ENCODE data around the gene HIF1A.
A peak's percentile ranks its signal among the peaks of the same experiment; 100 is the strongest.
"Not testable (repeated sequence)": the region's sequence is repeated elsewhere in the genome, so short reads cannot be mapped to it uniquely, and the experiment has no call there.

Gene HIF1A

GRCh38 chr14:61694830-61695694 lies at the start of gene HIF1A:
TSS of gene HIF1A (plus strand) at chr14:61695513. CDS start at chr14:61695805, 292 bp downstream.
- peak; percentile 98 for DNase-seq (ENCODE audit: low spot score)

GRCh38 chr14:61646366-61647116 lies 48.8 kb upstream of the HIF1A start:
- no peak for DNase-seq (ENCODE audit: low spot score)

GRCh38 chr14:61647704-61648103 lies 47.6 kb upstream of the HIF1A start:
- DNase-seq (ENCODE audit: low spot score) = no peak

GRCh38 chr14:61648377-61648776 lies 46.9 kb upstream of the HIF1A start:
- no peak for DNase-seq (ENCODE audit: low spot score)

- DNase-seq (ENCODE audit: low spot score) = no peak
Observed at GRCh38 chr14:61649283-61649682, 46.0 kb upstream of the HIF1A start.

GRCh38 chr14:61651355-61651754 lies 44.0 kb upstream of the HIF1A start:
- DNase-seq (ENCODE audit: low spot score) = no peak

- DNase-seq (ENCODE audit: low spot score) = no peak
Observed at GRCh38 chr14:61652526-61653262, 42.6 kb upstream of the HIF1A start.

- no peak for DNase-seq (ENCODE audit: low spot score)
Observed at GRCh38 chr14:61653507-61653906, 41.8 kb upstream of the HIF1A start.

GRCh38 chr14:61654026-61654425 lies 41.3 kb upstream of the HIF1A start:
- no peak for DNase-seq (ENCODE audit: low spot score)

GRCh38 chr14:61655777-61656176 lies 39.5 kb upstream of the HIF1A start:
- no peak for DNase-seq (ENCODE audit: low spot score)

- DNase-seq (ENCODE audit: low spot score) = no peak
Observed at GRCh38 chr14:61656341-61656740, 39.0 kb upstream of the HIF1A start.

GRCh38 chr14:61658111-61658510 lies 37.2 kb upstream of the HIF1A start:
- DNase-seq (ENCODE audit: low spot score) = not testable (repeated sequence)

- DNase-seq (ENCODE audit: low spot score) = no peak
Observed at GRCh38 chr14:61659582-61659981, 35.7 kb upstream of the HIF1A start.

GRCh38 chr14:61661471-61662400 lies 33.6 kb upstream of the HIF1A start:
- DNase-seq (ENCODE audit: low spot score) = no peak

- peak; percentile 31 for DNase-seq (ENCODE audit: low spot score)
Observed at GRCh38 chr14:61662437-61663311, 32.6 kb upstream of the HIF1A start.

- no peak for DNase-seq (ENCODE audit: low spot score)
Observed at GRCh38 chr14:61663312-61663979, 31.9 kb upstream of the HIF1A start.

GRCh38 chr14:61668282-61668681 lies 27.0 kb upstream of the HIF1A start:
- DNase-seq (ENCODE audit: low spot score) = no peak

- no peak for DNase-seq (ENCODE audit: low spot score)
Observed at GRCh38 chr14:61670576-61670975, 24.7 kb upstream of the HIF1A start.

GRCh38 chr14:61671082-61671481 lies 24.2 kb upstream of the HIF1A start:
- DNase-seq (ENCODE audit: low spot score) = no peak

GRCh38 chr14:61672796-61673195 lies 22.5 kb upstream of the HIF1A start:
- DNase-seq (ENCODE audit: low spot score) = no peak

Data from iPS-NIHi11 (cell line).